ENCODE measurements around the gene SYNRG. TPM values are rescaled to one million over a fixed set of nuclear protein-coding genes. Genes with fewer than 3 reads are reported as not detected.
"Not testable (repeated sequence)": the region's sequence is repeated elsewhere in the genome, so short reads cannot be mapped to it uniquely, and the experiment has no call there.

Gene SYNRG
- total RNA-seq, 1 donor from 2014 or later: 49.5 TPM

- H3K27me3 Mint-ChIP-seq (ENCODE audit: unreplicated experiment): peaks cover 1% of the 10 kb centered on the region
- peaks cover 4% of the 10 kb centered on the region for H3K4me1 Mint-ChIP-seq (ENCODE audit: unreplicated experiment)
- no peak for DNase-seq (ENCODE audit: low spot score)
- H3K36me3 Mint-ChIP-seq (ENCODE audit: low read depth, unreplicated experiment): peaks cover 18% of the 10 kb centered on the region
- no peak overlapping the region for H3K27ac Mint-ChIP-seq (ENCODE audit: unreplicated experiment)
- H3K9me3 Mint-ChIP-seq (ENCODE audit: unreplicated experiment): no peaks in the 10 kb centered on the region
- H3K4me3 Mint-ChIP-seq (ENCODE audit: unreplicated experiment): no peak overlapping the region
- no peak for TF ChIP-seq CTCF (IDR thresholded peaks at IDR 0.05; ENCODE audit: unreplicated experiment)
These were observed 95.5 kb downstream of the SYNRG start for GRCh38 chr17:37513711-37514110.

GRCh38 chr17:37512442-37513068, 96.7 kb downstream of the SYNRG start:
- no peak overlapping the region for H3K27ac Mint-ChIP-seq (ENCODE audit: unreplicated experiment)

GRCh38 chr17:37511642-37512041, 97.6 kb downstream of the SYNRG start:
- H3K27me3 Mint-ChIP-seq (ENCODE audit: unreplicated experiment); DNase-seq (ENCODE audit: low spot score); H3K4me3 Mint-ChIP-seq (ENCODE audit: unreplicated experiment): not testable (repeated sequence)

More at GRCh38 chr17:37512442-37513068, 96.7 kb downstream of the SYNRG start:
- Mint-ChIP-seq H3K4me1 (ENCODE audit: unreplicated experiment) (peaks cover 4% of the 10 kb centered on the region), H3K36me3 (ENCODE audit: low read depth, unreplicated experiment) (peaks cover 7% of the 10 kb centered on the region), H3K27me3 (ENCODE audit: unreplicated experiment) (peaks cover 1% of the 10 kb centered on the region), H3K9me3 (ENCODE audit: unreplicated experiment) (no peaks in the 10 kb centered on the region), H3K4me3 (ENCODE audit: unreplicated experiment) (no peak overlapping the region)
- TF ChIP-seq CTCF (IDR thresholded peaks at IDR 0.05; ENCODE audit: unreplicated experiment): no peak
- no peak for DNase-seq (ENCODE audit: low spot score)

GRCh38 chr17:37510056-37510455, 99.2 kb downstream of the SYNRG start:
- Mint-ChIP-seq H3K36me3 (ENCODE audit: low read depth, unreplicated experiment) (peaks cover 7% of the 10 kb centered on the region), H3K9me3 (ENCODE audit: unreplicated experiment) (no peaks in the 10 kb centered on the region), H3K27me3 (ENCODE audit: unreplicated experiment) (peaks cover 1% of the 10 kb centered on the region), H3K4me3 (ENCODE audit: unreplicated experiment) (no peak overlapping the region), H3K4me1 (ENCODE audit: unreplicated experiment) (peaks cover 4% of the 10 kb centered on the region), H3K27ac (ENCODE audit: unreplicated experiment) (no peak overlapping the region)
- DNase-seq (ENCODE audit: low spot score): no peak
- no peak for TF ChIP-seq CTCF (IDR thresholded peaks at IDR 0.05; ENCODE audit: unreplicated experiment)

More at GRCh38 chr17:37511642-37512041, 97.6 kb downstream of the SYNRG start:
- H3K36me3 Mint-ChIP-seq (ENCODE audit: low read depth, unreplicated experiment); H3K4me1 Mint-ChIP-seq (ENCODE audit: unreplicated experiment); H3K27ac Mint-ChIP-seq (ENCODE audit: unreplicated experiment); H3K9me3 Mint-ChIP-seq (ENCODE audit: unreplicated experiment): not testable (repeated sequence)

GRCh38 chr17:37507111-37507510, 102.1 kb downstream of the SYNRG start:
- Mint-ChIP-seq H3K9me3 (ENCODE audit: unreplicated experiment) (no peaks in the 10 kb centered on the region), H3K36me3 (ENCODE audit: low read depth, unreplicated experiment) (peaks cover 2% of the 10 kb centered on the region), H3K4me3 (ENCODE audit: unreplicated experiment) (no peak overlapping the region), H3K4me1 (ENCODE audit: unreplicated experiment) (peaks cover 4% of the 10 kb centered on the region), H3K27ac (ENCODE audit: unreplicated experiment) (no peak overlapping the region), H3K27me3 (ENCODE audit: unreplicated experiment) (peaks cover 1% of the 10 kb centered on the region)
- DNase-seq (ENCODE audit: low spot score): no peak
- TF ChIP-seq CTCF (IDR thresholded peaks at IDR 0.05; ENCODE audit: unreplicated experiment): no peak
